Left ventricle myocardium inferior (tissue), 1 donor: Measurements from ENCODE around the gene CDKN1C. TPM values are rescaled to one million over a fixed set of nuclear protein-coding genes. Genes with fewer than 3 reads are reported as not detected.

ENCODE experiments used
- DNase-seq: peaks from one replicate; pipeline ENCODE4 v3.0.0-alpha.2; 2020
- H3K27ac ChIP-seq: fragments of 200-600 bp; replicated peaks from 2 replicates; pipeline ENCODE4 v1.8.0; 2021
- H3K27me3 ChIP-seq: fragments of 200-600 bp; 2 replicates; pipeline ENCODE4 v1.8.0; 2021; ENCODE audit warnings: low read depth
- H3K36me3 ChIP-seq: fragments of 200-600 bp; 2 replicates; pipeline ENCODE4 v1.8.0; 2021
- H3K4me1 ChIP-seq: fragments of 200-600 bp; 2 replicates; pipeline ENCODE4 v1.8.0; 2021
- H3K4me3 ChIP-seq: fragments of 200-600 bp; 2 replicates; pipeline ENCODE4 v1.8.0; 2021; ENCODE audit warnings: mild to moderate bottlenecking, moderate library complexity
- H3K9me3 ChIP-seq: fragments of 200-600 bp; replicated peaks from 2 replicates; pipeline ENCODE4 v1.8.0; 2021
- CTCF ChIP-seq: fragments of 200-600 bp; IDR thresholded peaks from 2 replicates; pipeline ENCODE4 v1.8.0; 2021; ENCODE audit warnings: antibody characterized with exemption, mild to moderate bottlenecking, borderline replicate concordance
- intact Hi-C: fragments of 100-400 bp; cut with micrococcal nuclease; formaldehyde crosslinking; loops from one replicate; pipeline ENCODE4 v1.11.0; 2022
- total RNA-seq: library from RNA; stranded (reverse); fragmentation: NEBNext Ultra II Directional; extraction: Animal tissue kit (Norgen Biotek cat#: 25700); gene quantifications from one replicate; pipeline ENCODE4 v1.2.1, GENCODE V29; 2021
- donor health status: DM: no; HTN: yes; CAD: no; lungs with severe emphysema.

CDKN1C gene
- total RNA-seq, 1 donor from 2014 or later, result 33.0 TPM

GRCh38 chr11:2898366-2899079, 12.9 kb upstream of the CDKN1C start:
- peak; percentile 47 for DNase-seq
- no peak overlapping the region for H3K4me3 ChIP-seq
- H3K4me1 ChIP-seq, result peaks cover 41% of the 10 kb centered on the region
- intact Hi-C loops, result loop anchor here (10.0 kb wide), 1 partner anchor 714 kb away; no protein-coding TSS in a partner anchor
- H3K36me3 ChIP-seq, result no peaks in the 10 kb centered on the region
- no peak for TF ChIP-seq CTCF
- H3K9me3 ChIP-seq, result no peaks in the 10 kb centered on the region
- H3K27ac ChIP-seq, result peak overlapping the region; percentile 55
- peaks cover 18% of the 10 kb centered on the region for H3K27me3 ChIP-seq

- intact Hi-C loops, result loop anchor here (10.0 kb wide), 1 partner anchor 712 kb away; no protein-coding TSS in a partner anchor
- no peak for DNase-seq
- TF ChIP-seq CTCF, result no peak
- no peak overlapping the region for H3K27ac ChIP-seq
- H3K4me3 ChIP-seq, result no peak overlapping the region
- peaks cover 3% of the 10 kb centered on the region for H3K27me3 ChIP-seq
- no peaks in the 10 kb centered on the region for H3K9me3 ChIP-seq
- H3K36me3 ChIP-seq, result no peaks in the 10 kb centered on the region
- peaks cover 36% of the 10 kb centered on the region for H3K4me1 ChIP-seq
Measured at GRCh38 chr11:2897048-2897447, 11.5 kb upstream of the CDKN1C start.

- Histone ChIP-seq H3K9me3 (no peaks in the 10 kb centered on the region), H3K4me3 (no peak overlapping the region), H3K4me1 (peaks cover 37% of the 10 kb centered on the region), H3K27me3 (no peaks in the 10 kb centered on the region), H3K36me3 (no peaks in the 10 kb centered on the region), H3K27ac (no peak overlapping the region)
- intact Hi-C loops, result loop anchor here (10.0 kb wide), 1 partner anchor 711 kb away; no protein-coding TSS in a partner anchor
- no peak for TF ChIP-seq CTCF
- DNase-seq, result no peak
Measured at GRCh38 chr11:2896047-2896446, 10.5 kb upstream of the CDKN1C start.

- DNase-seq, result no peak
Measured at GRCh38 chr11:2893935-2894334, 8.4 kb upstream of the CDKN1C start.

GRCh38 chr11:2892967-2893528, 7.5 kb upstream of the CDKN1C start:
- peak overlapping the region; percentile 67 for H3K4me3 ChIP-seq
- H3K9me3 ChIP-seq, result no peaks in the 10 kb centered on the region
- H3K4me1 ChIP-seq, result peaks cover 32% of the 10 kb centered on the region
- peak overlapping the region; percentile 72 for H3K27ac ChIP-seq
- no peak for DNase-seq
- intact Hi-C loops, result loop anchor here (10.0 kb wide), 1 partner anchor 708 kb away; no protein-coding TSS in a partner anchor
- no peaks in the 10 kb centered on the region for H3K36me3 ChIP-seq
- no peak for TF ChIP-seq CTCF
- H3K27me3 ChIP-seq, result no peaks in the 10 kb centered on the region

More at GRCh38 chr11:2893935-2894334, 8.4 kb upstream of the CDKN1C start:
- Histone ChIP-seq H3K9me3 (no peaks in the 10 kb centered on the region), H3K4me1 (peaks cover 34% of the 10 kb centered on the region), H3K27me3 (no peaks in the 10 kb centered on the region), H3K4me3 (no peak overlapping the region), H3K36me3 (no peaks in the 10 kb centered on the region), H3K27ac (no peak overlapping the region)
- intact Hi-C loops, result loop anchor here (10.0 kb wide), 1 partner anchor 709 kb away; no protein-coding TSS in a partner anchor
- TF ChIP-seq CTCF, result no peak
